Activated CD8-positive, alpha-beta T cell treated with anti-CD3 and anti-CD28 coated beads for 36 hours (primary cell): ENCODE measurements around the gene FMNL2. TPM values are rescaled to one million over a fixed set of nuclear protein-coding genes. Genes with fewer than 3 reads are reported as not detected.

Experiments used
- ATAC-seq: fragments of 200-7000 bp; cut with Tn5 transposase; one replicate; pipeline ENCODE4 v1.10.0; 2021; ENCODE audit warnings: mild to moderate bottlenecking, moderate library complexity
- CTCF ChIA-PET: fragments of 350-600 bp; sonication (Branson Sonifier 250); formaldehyde crosslinking; loops from one replicate; lab custom pipeline; 2021; ENCODE audit warnings: antibody characterized with exemption; lab: Charles Lee
- POLR2A ChIA-PET: fragments of 350-600 bp; sonication (Branson Sonifier 250); formaldehyde crosslinking; loops from one replicate; lab custom pipeline; 2021; ENCODE audit warnings: antibody characterized with exemption; lab: Charles Lee
- DNase-seq: peaks from one replicate; pipeline ENCODE4 v3.0.0-alpha.2; 2020
- H3K27ac Mint-ChIP-seq: one replicate; pipeline ENCODE4 v1.8.0; 2021; ENCODE audit warnings: mild to moderate bottlenecking, mixed read lengths
- H3K27me3 Mint-ChIP-seq: one replicate; pipeline ENCODE4 v1.8.0; 2021; ENCODE audit warnings: mixed read lengths
- H3K36me3 Mint-ChIP-seq: one replicate; pipeline ENCODE4 v1.8.0; 2021; ENCODE audit warnings: low read depth, mixed read lengths
- H3K4me1 Mint-ChIP-seq: one replicate; pipeline ENCODE4 v1.8.0; 2021; ENCODE audit warnings: low read depth, mixed read lengths
- H3K4me3 Mint-ChIP-seq: one replicate; pipeline ENCODE4 v1.8.0; 2021; ENCODE audit warnings: mild to moderate bottlenecking, moderate library complexity, mixed read lengths
- H3K9me3 Mint-ChIP-seq: one replicate; pipeline ENCODE4 v1.8.0; 2021; ENCODE audit warnings: mixed read lengths
- intact Hi-C: fragments of 100-400 bp; cut with micrococcal nuclease; formaldehyde crosslinking; loops from one replicate; pipeline ENCODE4 v1.10.0; 2022
- total RNA-seq, 2 experiments: library from RNA; stranded (reverse); gene quantifications; one replicate each; pipeline ENCODE4 v1.2.3, GENCODE V29; 2021
- TF ChIP-seq, protein P1 (sequence below): fragments of 200-600 bp; IDR thresholded peaks from one replicate; pipeline ENCODE4 v1.8.0; 2022; ENCODE audit warnings: antibody characterized with exemption, mild to moderate bottlenecking

FMNL2 gene
- total RNA-seq, 2 experiments from 2014 or later = 1.1 TPM

- TF ChIP-seq, protein P1, sequence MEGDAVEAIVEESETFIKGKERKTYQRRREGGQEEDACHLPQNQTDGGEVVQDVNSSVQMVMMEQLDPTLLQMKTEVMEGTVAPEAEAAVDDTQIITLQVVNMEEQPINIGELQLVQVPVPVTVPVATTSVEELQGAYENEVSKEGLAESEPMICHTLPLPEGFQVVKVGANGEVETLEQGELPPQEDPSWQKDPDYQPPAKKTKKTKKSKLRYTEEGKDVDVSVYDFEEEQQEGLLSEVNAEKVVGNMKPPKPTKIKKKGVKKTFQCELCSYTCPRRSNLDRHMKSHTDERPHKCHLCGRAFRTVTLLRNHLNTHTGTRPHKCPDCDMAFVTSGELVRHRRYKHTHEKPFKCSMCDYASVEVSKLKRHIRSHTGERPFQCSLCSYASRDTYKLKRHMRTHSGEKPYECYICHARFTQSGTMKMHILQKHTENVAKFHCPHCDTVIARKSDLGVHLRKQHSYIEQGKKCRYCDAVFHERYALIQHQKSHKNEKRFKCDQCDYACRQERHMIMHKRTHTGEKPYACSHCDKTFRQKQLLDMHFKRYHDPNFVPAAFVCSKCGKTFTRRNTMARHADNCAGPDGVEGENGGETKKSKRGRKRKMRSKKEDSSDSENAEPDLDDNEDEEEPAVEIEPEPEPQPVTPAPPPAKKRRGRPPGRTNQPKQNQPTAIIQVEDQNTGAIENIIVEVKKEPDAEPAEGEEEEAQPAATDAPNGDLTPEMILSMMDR = no peak
- H3K9me3 Mint-ChIP-seq = no peaks in the 10 kb centered on the region
- H3K4me3 Mint-ChIP-seq = no peak overlapping the region
- H3K36me3 Mint-ChIP-seq = no peaks in the 10 kb centered on the region
- no peak overlapping the region for H3K27ac Mint-ChIP-seq
- H3K4me1 Mint-ChIP-seq = no peaks in the 10 kb centered on the region
- ChIA-PET CTCF (no interaction called here), POLR2A (no interaction called here)
- peaks cover 3% of the 10 kb centered on the region for H3K27me3 Mint-ChIP-seq
- ATAC-seq = no peak
- intact Hi-C loops = no loop called here
- no peak for DNase-seq
These were observed 92.9 kb downstream of the FMNL2 start for GRCh38 chr2:152427902-152428301.

DNA sequence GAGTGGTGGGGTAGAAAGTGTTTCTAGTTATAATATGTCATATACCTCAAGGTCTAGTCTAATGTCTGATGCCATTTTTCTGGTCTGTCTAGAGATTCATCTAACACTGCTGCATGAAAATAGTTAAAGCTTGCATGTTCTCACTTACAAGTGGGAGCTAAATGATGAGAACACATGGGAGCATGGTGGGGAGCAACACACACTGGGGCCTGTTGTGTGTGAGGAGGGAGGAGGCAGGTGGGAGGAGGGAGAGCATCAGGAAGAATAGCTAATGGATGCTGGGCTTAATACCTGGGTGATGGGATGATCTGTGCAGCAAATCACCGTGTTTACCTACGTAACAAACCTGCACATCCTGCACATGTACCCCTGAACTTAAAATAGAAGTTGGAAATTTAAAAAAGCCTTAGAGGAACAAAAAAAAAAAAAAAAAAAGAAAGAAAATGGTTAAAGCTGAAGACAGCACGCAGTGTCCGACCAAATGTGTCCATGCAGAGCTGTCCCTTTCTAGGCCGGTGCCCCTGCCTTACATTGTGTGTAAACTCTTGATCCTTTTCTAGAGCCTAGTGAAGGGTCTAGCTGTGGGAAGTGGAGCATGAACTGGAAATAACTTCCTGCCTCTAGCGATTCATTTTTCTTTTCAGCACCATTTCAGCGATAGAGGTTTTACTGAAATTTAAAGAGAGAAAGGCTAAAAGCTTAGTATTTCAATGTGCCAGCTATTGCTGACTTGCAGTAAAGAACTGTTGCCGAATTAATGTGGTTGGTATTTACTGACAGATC, 94.0 kb downstream of the FMNL2 start:
- ATAC-seq = no peak
- intact Hi-C loops = no loop called here
- Mint-ChIP-seq H3K27ac (no peak overlapping the region), H3K4me1 (no peaks in the 10 kb centered on the region), H3K4me3 (no peak overlapping the region), H3K27me3 (peaks cover 3% of the 10 kb centered on the region), H3K36me3 (no peaks in the 10 kb centered on the region), H3K9me3 (no peaks in the 10 kb centered on the region)
- DNase-seq = no peak
- POLR2A ChIA-PET = no interaction called here
- TF ChIP-seq, protein P1 = no peak
- CTCF ChIA-PET = no interaction called here

GRCh38 chr2:152430876-152431275, 95.9 kb downstream of the FMNL2 start:
- CTCF ChIA-PET = no interaction called here
- peaks cover 3% of the 10 kb centered on the region for H3K27me3 Mint-ChIP-seq
- TF ChIP-seq, protein P1 = no peak
- no peak overlapping the region for H3K27ac Mint-ChIP-seq
- no peaks in the 10 kb centered on the region for H3K9me3 Mint-ChIP-seq
- H3K4me1 Mint-ChIP-seq = no peaks in the 10 kb centered on the region
- intact Hi-C loops = no loop called here
- DNase-seq (no peak), ATAC-seq (no peak)
- POLR2A ChIA-PET = no interaction called here
- no peak overlapping the region for H3K4me3 Mint-ChIP-seq
- H3K36me3 Mint-ChIP-seq = no peaks in the 10 kb centered on the region

DNA sequence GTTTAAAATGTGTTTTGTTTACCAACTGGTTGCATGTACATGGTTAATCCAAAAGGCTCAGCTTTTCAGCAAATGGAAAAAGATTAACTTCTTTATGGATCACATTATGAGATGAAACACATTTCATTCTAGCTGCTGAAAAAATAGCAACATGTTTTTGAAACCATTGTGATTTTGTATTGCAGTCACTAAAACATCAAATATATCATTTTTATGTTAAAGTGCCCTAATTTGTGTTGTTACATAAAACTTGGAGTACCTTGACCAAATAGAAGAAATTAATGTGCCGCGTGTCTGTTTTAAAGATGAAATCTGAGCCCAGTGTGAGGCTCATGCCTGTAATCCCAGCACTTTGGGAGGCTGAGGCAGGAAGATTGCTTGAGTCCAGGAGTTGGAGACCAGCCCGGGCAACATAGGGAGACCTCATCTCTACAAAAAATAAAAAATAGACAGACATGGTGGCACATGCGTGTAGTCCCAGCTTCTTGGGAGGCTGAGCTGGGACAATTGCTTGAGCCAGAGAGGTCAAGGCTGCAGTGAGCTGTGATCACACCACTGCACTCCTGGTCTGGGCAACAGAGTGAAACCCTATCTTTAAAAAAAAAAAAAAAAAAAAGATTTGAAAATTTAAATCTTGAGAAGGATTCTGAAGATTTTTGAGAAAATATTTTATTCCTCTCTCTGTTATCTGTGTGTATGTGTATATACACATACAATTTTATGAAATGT, 96.6 kb downstream of the FMNL2 start:
- no peak overlapping the region for H3K27ac Mint-ChIP-seq
- DNase-seq (no peak), ATAC-seq (no peak)
- H3K4me3 Mint-ChIP-seq = no peak overlapping the region
- TF ChIP-seq, protein P1 = no peak
- ChIA-PET CTCF (interaction anchor here (1.5 kb wide), 1 partner anchor 15 kb away, joined by 3 read pairs; no protein-coding TSS in a partner anchor), POLR2A (no interaction called here)
- H3K36me3 Mint-ChIP-seq = no peaks in the 10 kb centered on the region
- H3K27me3 Mint-ChIP-seq = peaks cover 3% of the 10 kb centered on the region
- H3K9me3 Mint-ChIP-seq = no peaks in the 10 kb centered on the region
- no peaks in the 10 kb centered on the region for H3K4me1 Mint-ChIP-seq
- intact Hi-C loops = no loop called here

GRCh38 chr2:152432206-152432653, 97.3 kb downstream of the FMNL2 start:
- intact Hi-C loops = no loop called here
- CTCF ChIA-PET = interaction anchor here (1.5 kb wide), 1 partner anchor 15 kb away, joined by 3 read pairs; no protein-coding TSS in a partner anchor
- H3K36me3 Mint-ChIP-seq = no peaks in the 10 kb centered on the region
- H3K27me3 Mint-ChIP-seq = peaks cover 3% of the 10 kb centered on the region
- DNase-seq = no peak
- H3K4me1 Mint-ChIP-seq = no peaks in the 10 kb centered on the region
- H3K9me3 Mint-ChIP-seq = no peaks in the 10 kb centered on the region
- TF ChIP-seq, protein P1 = no peak
- H3K27ac Mint-ChIP-seq = no peak overlapping the region
- POLR2A ChIA-PET = no interaction called here
- no peak overlapping the region for H3K4me3 Mint-ChIP-seq
- ATAC-seq = no peak
